OCI-LY3 (cell line): ENCODE results near the gene RAET1L.

Experiments used
- H2AFZ ChIP-seq: fragments of 200-600, 300-600 bp; shearing (Covaris generic); 2 replicates; pipeline ENCODE4 v1.6.0; 2014; ENCODE audit warnings: antibody characterized with exemption, low read depth, low read length
- H3K27ac ChIP-seq: fragments of 200-600, 300-600 bp; sonication (generic); 2 replicates; pipeline ENCODE4 v1.5.1; 2014; ENCODE audit warnings: mild to moderate bottlenecking, low read length, moderate library complexity, mixed read lengths
- H3K27me3 ChIP-seq: fragments of 200-600, 300-600 bp; sonication (generic); 2 replicates; pipeline ENCODE4 v1.6.1; 2014; ENCODE audit warnings: low read depth, low read length, mixed read lengths
- H3K36me3 ChIP-seq: fragments of 200-600, 300-600 bp; sonication (generic); replicated peaks from 2 replicates; pipeline ENCODE3; 2014; ENCODE audit warnings: low read depth, low read length, mixed read lengths
- H3K4me1 ChIP-seq: fragments of 300-600, 200-600 bp; sonication (generic); 2 replicates; pipeline ENCODE4 v1.6.1; 2014; ENCODE audit warnings: low read length, mixed read lengths
- H3K4me2 ChIP-seq: fragments of 200-600, 300-600 bp; sonication (generic); 2 replicates; pipeline ENCODE4 v1.6.1; 2014; ENCODE audit warnings: low read length, mixed read lengths
- H3K4me3 ChIP-seq: fragments of 300-600, 200-600 bp; sonication (generic); 2 replicates; pipeline ENCODE4 v1.5.1; 2014; ENCODE audit warnings: antibody characterized with exemption, mild to moderate bottlenecking, low read length, moderate library complexity
- H3K79me2 ChIP-seq: fragments of 300-600, 200-600 bp; shearing (Covaris generic); 2 replicates; pipeline ENCODE4 v1.6.1; 2014; ENCODE audit warnings: mild to moderate bottlenecking, low read length, mixed read lengths
- H3K9ac ChIP-seq: fragments of 300-600, 200-600 bp; shearing (Covaris generic); 2 replicates; pipeline ENCODE4 v1.6.0; 2014; ENCODE audit warnings: mild to moderate bottlenecking, low read length, moderate library complexity
- H3K9me3 ChIP-seq: fragments of 200-600, 300-600 bp; shearing (Covaris generic); 2 replicates; pipeline ENCODE4 v1.6.1; 2014; ENCODE audit warnings: low read length, mixed read lengths; ENCODE audit not compliant: insufficient read depth
- H4K20me1 ChIP-seq: fragments of 200-600, 300-600 bp; sonication (generic); 2 replicates; pipeline ENCODE4 v1.6.1; 2016; ENCODE audit warnings: low read length, mixed read lengths; ENCODE audit not compliant: insufficient read depth
- EZH2phosphoT487 ChIP-seq: fragments of 200-600 bp; shearing (Covaris generic); IDR thresholded peaks from 2 replicates; pipeline ENCODE4 v1.6.1; 2018; ENCODE audit warnings: antibody characterized with exemption, mixed run types, low read depth
- TF ChIP-seq, protein P1 (sequence below): fragments of 200-600, 300-600 bp; sonication (generic); IDR thresholded peaks from 2 replicates; pipeline ENCODE4 v1.5.1; 2014; ENCODE audit warnings: antibody characterized with exemption, low read length, low read depth

The RAET1L gene

DNA sequence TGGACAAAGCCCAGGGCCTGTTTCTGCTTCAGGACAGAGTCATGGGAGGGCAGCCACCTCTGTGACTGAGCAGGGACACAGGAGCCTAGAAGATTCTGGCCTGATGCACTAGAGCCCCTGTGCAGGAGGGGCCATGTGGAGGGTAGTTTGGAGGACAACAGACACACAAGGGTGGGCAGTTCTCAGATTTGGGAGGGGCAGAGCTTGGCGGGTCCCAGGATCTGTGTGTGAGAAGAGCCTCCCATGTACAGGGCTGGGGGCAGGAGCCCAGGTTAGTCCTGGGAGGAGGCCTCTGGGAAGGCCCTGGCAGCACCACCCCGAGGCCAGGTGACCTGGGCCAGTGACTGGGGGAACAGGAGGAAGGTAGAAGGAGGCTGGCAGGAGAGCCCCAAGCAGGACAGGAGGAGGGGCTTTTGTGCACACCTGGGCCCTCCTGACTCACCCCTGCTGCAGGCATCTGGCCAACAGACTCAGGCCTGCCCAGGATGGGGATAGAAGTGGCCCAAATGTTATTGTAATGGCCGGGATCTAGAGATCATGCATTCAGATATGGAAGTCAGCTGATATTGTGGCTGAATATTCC lies 45.0 kb upstream of the RAET1L start:
- Histone ChIP-seq H4K20me1 (no peaks in the 10 kb centered on the region), H3K79me2 (no peaks in the 10 kb centered on the region), H3K27ac (no peak overlapping the region), H3K27me3 (0 out of 2 replicates have a peak, but pooled peaks cover 3% of the 10 kb centered on the region), H3K9ac (no peak overlapping the region), H3K9me3 (no peaks in the 10 kb centered on the region), H3K36me3 (no peaks in the 10 kb centered on the region), H3K4me3 (no peak overlapping the region), H2AFZ (no peak overlapping the region), H3K4me2 (no peak overlapping the region), H3K4me1 (peaks cover 8% of the 10 kb centered on the region)
- TF ChIP-seq EZH2phosphoT487, result no peak
- TF ChIP-seq, protein P1, sequence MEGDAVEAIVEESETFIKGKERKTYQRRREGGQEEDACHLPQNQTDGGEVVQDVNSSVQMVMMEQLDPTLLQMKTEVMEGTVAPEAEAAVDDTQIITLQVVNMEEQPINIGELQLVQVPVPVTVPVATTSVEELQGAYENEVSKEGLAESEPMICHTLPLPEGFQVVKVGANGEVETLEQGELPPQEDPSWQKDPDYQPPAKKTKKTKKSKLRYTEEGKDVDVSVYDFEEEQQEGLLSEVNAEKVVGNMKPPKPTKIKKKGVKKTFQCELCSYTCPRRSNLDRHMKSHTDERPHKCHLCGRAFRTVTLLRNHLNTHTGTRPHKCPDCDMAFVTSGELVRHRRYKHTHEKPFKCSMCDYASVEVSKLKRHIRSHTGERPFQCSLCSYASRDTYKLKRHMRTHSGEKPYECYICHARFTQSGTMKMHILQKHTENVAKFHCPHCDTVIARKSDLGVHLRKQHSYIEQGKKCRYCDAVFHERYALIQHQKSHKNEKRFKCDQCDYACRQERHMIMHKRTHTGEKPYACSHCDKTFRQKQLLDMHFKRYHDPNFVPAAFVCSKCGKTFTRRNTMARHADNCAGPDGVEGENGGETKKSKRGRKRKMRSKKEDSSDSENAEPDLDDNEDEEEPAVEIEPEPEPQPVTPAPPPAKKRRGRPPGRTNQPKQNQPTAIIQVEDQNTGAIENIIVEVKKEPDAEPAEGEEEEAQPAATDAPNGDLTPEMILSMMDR, result no peak

- H2AFZ ChIP-seq, result no peak overlapping the region; the same call in 1 of the 2 replicates
- no peaks in the 10 kb centered on the region for H3K79me2 ChIP-seq
- TF ChIP-seq EZH2phosphoT487, result no peak
- TF ChIP-seq, protein P1, result no peak
- H3K36me3 ChIP-seq, result no peaks in the 10 kb centered on the region
- H3K27me3 ChIP-seq, result 0 out of 2 replicates have a peak, but pooled peaks cover 3% of the 10 kb centered on the region
- H3K9ac ChIP-seq, result no peak overlapping the region
- H3K4me3 ChIP-seq, result peak overlapping the region; percentile 86
- no peaks in the 10 kb centered on the region for H3K9me3 ChIP-seq
- peaks cover 8% of the 10 kb centered on the region for H3K4me1 ChIP-seq
- no peak overlapping the region for H3K27ac ChIP-seq
- peak overlapping the region; percentile 83 for H3K4me2 ChIP-seq
- no peaks in the 10 kb centered on the region for H4K20me1 ChIP-seq
Measured at GRCh38 chr6:150069706-150070105, 44.4 kb upstream of the RAET1L start.

GRCh38 chr6:150068720-150069648 lies 43.7 kb upstream of the RAET1L start, which contains the start of gene ULBP3:
TSS of gene ULBP3 (minus strand) at chr6:150069121. CDS start at chr6:150069066, 55 bp downstream.
- H3K4me1 ChIP-seq, result peaks cover 8% of the 10 kb centered on the region
- TF ChIP-seq EZH2phosphoT487, result no peak
- TF ChIP-seq, protein P1, result peak; percentile 62
- 0 out of 2 replicates have a peak, but pooled peaks cover 3% of the 10 kb centered on the region for H3K27me3 ChIP-seq
- peak within 1 kb of the TSS; percentile 61 for H3K9ac ChIP-seq
- H3K36me3 ChIP-seq, result no peaks in the 10 kb centered on the region
- no peak within 1 kb of the TSS for H3K27ac ChIP-seq
- H3K9me3 ChIP-seq, result no peaks in the 10 kb centered on the region
- H3K4me2 ChIP-seq, result peak within 1 kb of the TSS; percentile 83
- H3K4me3 ChIP-seq, result peak within 1 kb of the TSS; percentile 86
- H4K20me1 ChIP-seq, result no peaks in the 10 kb centered on the region
- H3K79me2 ChIP-seq, result no peaks in the 10 kb centered on the region
- H2AFZ ChIP-seq, result peak within 1 kb of the TSS; percentile 82; the same call in 1 of the 2 replicates

- Histone ChIP-seq H2AFZ (no peak overlapping the region), H3K4me1 (peaks cover 8% of the 10 kb centered on the region), H3K9me3 (no peaks in the 10 kb centered on the region), H3K27ac (no peak overlapping the region), H3K36me3 (no peaks in the 10 kb centered on the region), H3K4me3 (peak overlapping the region; percentile 86), H3K79me2 (no peaks in the 10 kb centered on the region), H3K9ac (peak overlapping the region; percentile 61), H4K20me1 (no peaks in the 10 kb centered on the region), H3K4me2 (peak overlapping the region; percentile 83), H3K27me3 (0 out of 2 replicates have a peak, but pooled peaks cover 3% of the 10 kb centered on the region)
- TF ChIP-seq EZH2phosphoT487, result no peak
- TF ChIP-seq, protein P1, result no peak
Measured at GRCh38 chr6:150068151-150068550, 42.8 kb upstream of the RAET1L start.
